ENCODE measurements around the gene WDR81.

DNA sequence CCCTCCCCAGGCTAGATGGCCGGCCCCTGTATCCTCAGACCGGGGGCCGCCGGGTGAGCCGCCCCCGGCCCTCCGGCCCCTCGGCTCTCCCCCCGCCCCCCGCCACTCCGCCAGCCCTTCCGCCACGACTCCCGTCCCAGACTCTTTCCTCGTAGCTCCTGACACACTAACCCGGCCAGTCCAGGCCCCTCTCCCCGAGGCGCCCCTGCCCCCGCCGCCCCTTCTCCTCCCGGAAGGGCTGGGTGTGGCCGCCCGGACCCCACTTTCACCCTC lies 8.8 kb upstream of the WDR81 start:
- TF ChIP-seq, protein P1, sequence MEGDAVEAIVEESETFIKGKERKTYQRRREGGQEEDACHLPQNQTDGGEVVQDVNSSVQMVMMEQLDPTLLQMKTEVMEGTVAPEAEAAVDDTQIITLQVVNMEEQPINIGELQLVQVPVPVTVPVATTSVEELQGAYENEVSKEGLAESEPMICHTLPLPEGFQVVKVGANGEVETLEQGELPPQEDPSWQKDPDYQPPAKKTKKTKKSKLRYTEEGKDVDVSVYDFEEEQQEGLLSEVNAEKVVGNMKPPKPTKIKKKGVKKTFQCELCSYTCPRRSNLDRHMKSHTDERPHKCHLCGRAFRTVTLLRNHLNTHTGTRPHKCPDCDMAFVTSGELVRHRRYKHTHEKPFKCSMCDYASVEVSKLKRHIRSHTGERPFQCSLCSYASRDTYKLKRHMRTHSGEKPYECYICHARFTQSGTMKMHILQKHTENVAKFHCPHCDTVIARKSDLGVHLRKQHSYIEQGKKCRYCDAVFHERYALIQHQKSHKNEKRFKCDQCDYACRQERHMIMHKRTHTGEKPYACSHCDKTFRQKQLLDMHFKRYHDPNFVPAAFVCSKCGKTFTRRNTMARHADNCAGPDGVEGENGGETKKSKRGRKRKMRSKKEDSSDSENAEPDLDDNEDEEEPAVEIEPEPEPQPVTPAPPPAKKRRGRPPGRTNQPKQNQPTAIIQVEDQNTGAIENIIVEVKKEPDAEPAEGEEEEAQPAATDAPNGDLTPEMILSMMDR (IDR thresholded peaks at IDR 0.05; ENCODE audit: low read depth, low read length, poor library complexity, severe bottlenecking), result no peak
- no peak for TF ChIP-seq EZH2phosphoT487 (IDR thresholded peaks at IDR 0.05; ENCODE audit: borderline replicate concordance, low read length)

All from DOHH2 (cell line).